Spleen (tissue), 11 donors: ENCODE results near the gene COBLL1. TPM values are rescaled to one million over a fixed set of nuclear protein-coding genes. Genes with fewer than 3 reads are reported as not detected.
A peak's percentile ranks its signal among the peaks of the same experiment; 100 is the strongest.
"Not testable (repeated sequence)": the region's sequence is repeated elsewhere in the genome, so short reads cannot be mapped to it uniquely, and the experiment has no call there.

ENCODE experiments used
- DNase-seq: peaks from one replicate; pipeline ENCODE4 v3.0.0-alpha.2; 2020
- H3K27ac ChIP-seq, 8 donors: fragments of 200-600 bp; sonication (generic) in 7 of 8; 1 replicate in 4 of 8; 2 replicates in 4 of 8; pipeline versions ENCODE4 v1.5.0 to v1.8.0; 2016 to 2021; ENCODE audit warnings: inconsistent platforms in 4 of 8, mild to moderate bottlenecking in 4 of 8, moderate library complexity in 1 of 8
- H3K27me3 ChIP-seq, 7 donors: fragments of 200-600 bp; sonication (generic) in 6 of 7; replicated peaks in 1 of 7; 1 replicate in 4 of 7; 2 replicates in 3 of 7; pipeline versions ENCODE4 v1.5.0 to v1.8.0; 2016 to 2021; ENCODE audit warnings: inconsistent platforms in 3 of 7, mild to moderate bottlenecking in 1 of 7
- H3K36me3 ChIP-seq, 6 donors: fragments of 200-600 bp; sonication (generic) in 5 of 6; 1 replicate in 4 of 6; 2 replicates in 2 of 6; pipeline versions ENCODE4 v1.5.0 to v1.8.0; 2016 to 2021; ENCODE audit warnings: inconsistent platforms in 2 of 6
- H3K4me1 ChIP-seq, 6 donors: fragments of 200-600 bp; sonication (generic) in 5 of 6; 1 replicate in 3 of 6; 2 replicates in 3 of 6; pipeline versions ENCODE4 v1.5.0 to v1.8.0; 2016 to 2021; ENCODE audit warnings: inconsistent platforms in 3 of 6
- H3K4me3 ChIP-seq, 8 donors: fragments of 200-600 bp; sonication (generic) in 7 of 8; 1 replicate in 4 of 8; 2 replicates in 4 of 8; pipeline versions ENCODE4 v1.5.0 to v1.8.0; 2016 to 2021; ENCODE audit warnings: inconsistent platforms in 4 of 8, mild to moderate bottlenecking in 4 of 8, moderate library complexity in 2 of 8
- H3K9me3 ChIP-seq, 8 donors: fragments of 200-600 bp; sonication (generic) in 7 of 8; 1 replicate in 4 of 8; 2 replicates in 4 of 8; pipeline versions ENCODE4 v1.5.0 to v1.8.0; 2016 to 2021; ENCODE audit warnings: inconsistent platforms in 4 of 8
- POLR2A ChIP-seq, 3 donors: fragments of 450-650 bp; IDR thresholded peaks; one replicate each; pipeline ENCODE4 v1.5.1; 2017; ENCODE audit warnings: antibody characterized with exemption in 3 of 3, mild to moderate bottlenecking in 1 of 3
- POLR2AphosphoS5 ChIP-seq, 3 donors: sonication (generic); formaldehyde crosslinking; IDR thresholded peaks; one replicate each; pipeline ENCODE4 v1.5.1; 2017; ENCODE audit warnings: antibody characterized with exemption in 3 of 3
- WGBS, 5 donors: extraction: QIAGEN DNeasy Blood & Tissue Kit in 3 of 5; methylation state at CpG; one replicate each; pipeline versions ENCODE4 v1.1.5 to v1.1.7; 2013 to 2018; 5-methylcytosine and 5-hydroxymethylcytosine counted together
- intact Hi-C: fragments of 100-400 bp; cut with DNase I; formaldehyde crosslinking; loops from one replicate; pipeline ENCODE4 v1.15.0; 2023; ENCODE audit warnings: low total_unique reads
- polyA plus RNA-seq, 3 donors: library from polyadenylated mRNA; stranded (reverse); fragments of 200-250 nt; gene quantifications; one replicate each; pipeline ENCODE4 v1.2.1, GENCODE V29; 2013
- total RNA-seq, 7 donors: library from RNA; depleted of rRNA in 3 of 7; stranded (reverse); fragments of >200 nt in 3 of 7; fragmentation: NEBNext Ultra II Directional in 4 of 7; extraction: Animal tissue kit (Norgen Biotek cat#: 25700) in 4 of 7; gene quantifications; one replicate each; pipeline versions ENCODE4 v1.1.0 to v1.2.1, GENCODE V29; 2016 to 2021
- TF ChIP-seq, protein P1 (sequence below), 11 experiments: fragments of 200-600 bp in 7 of 11; fragments of 450-650 bp in 4 of 11; sonication (generic) in 4 of 11; IDR thresholded peaks in 8 of 11; conservative IDR thresholded peaks in 3 of 11; 1 replicate in 7 of 11; 2 replicates in 4 of 11; pipeline versions ENCODE4 v1.4.0 to v1.8.0; 2016 to 2021; ENCODE audit warnings: antibody characterized with exemption in 11 of 11, inconsistent platforms in 4 of 11, mild to moderate bottlenecking in 1 of 11
- donor health status: healthy with polysubstance abuse.
- donor health status: DM: no; HTN: no; CAD: no; lungs with moderate emphysema.
- donor health status: DM: no; HTN: no; CAD: no.
- donor health status: Bipolar disorder and iron deficiency.
- donor health status: healthy.
- donor health status: DM: no; HTN: no; CAD: no.
- donor health status: DM: yes; HTN: yes; CAD: no.

COBLL1 gene
- total and polyA plus RNA-seq, 10 donors: 6.4 to 86.8 (median 49.9) TPM

DNA sequence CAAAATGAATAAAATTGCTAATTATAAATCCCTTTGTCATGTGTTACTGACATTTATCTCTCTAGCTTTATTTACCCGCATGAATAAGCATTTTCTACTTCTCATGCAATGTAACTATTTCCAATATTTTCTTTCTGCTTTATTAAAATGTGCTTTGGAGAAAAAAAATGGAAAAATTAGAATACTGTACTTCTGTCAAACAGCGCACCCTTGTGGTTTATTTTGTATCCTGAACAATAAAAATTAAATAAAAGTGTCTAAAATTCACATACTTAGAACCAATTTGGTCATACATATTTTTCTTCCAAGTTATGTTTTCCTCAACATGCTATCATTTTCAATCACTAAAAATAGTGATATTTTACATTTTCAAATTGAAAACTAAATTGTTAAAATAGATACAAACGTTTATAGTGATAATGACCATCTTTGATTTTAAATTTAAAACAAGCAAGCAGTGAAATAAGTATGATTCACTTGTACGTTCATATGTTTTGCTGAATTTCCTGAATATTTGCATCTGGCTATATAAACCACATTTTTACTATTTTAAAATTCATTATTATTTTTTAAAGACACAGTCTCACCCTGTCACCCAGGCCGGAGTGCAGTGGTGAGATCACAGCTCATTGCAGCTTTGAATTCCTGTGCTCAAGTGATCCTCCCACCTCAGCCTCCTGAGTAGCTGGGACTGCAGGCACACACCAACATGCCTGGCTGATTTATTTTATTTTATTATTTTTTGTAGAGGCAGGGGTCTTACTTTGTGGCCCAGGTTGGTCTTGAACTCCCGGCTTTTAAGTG lies 124.4 kb downstream of the COBLL1 start:
- H3K4me1 ChIP-seq: peaks cover 0 to 5% (median 0%) of the 10 kb centered on the region in 6 donors
- no peak overlapping the region for H3K4me3 ChIP-seq
- TF ChIP-seq POLR2A (IDR thresholded peaks at IDR 0.05) (no peak), POLR2AphosphoS5 (IDR thresholded peaks at IDR 0.05) (no peak)
- TF ChIP-seq, protein P1, sequence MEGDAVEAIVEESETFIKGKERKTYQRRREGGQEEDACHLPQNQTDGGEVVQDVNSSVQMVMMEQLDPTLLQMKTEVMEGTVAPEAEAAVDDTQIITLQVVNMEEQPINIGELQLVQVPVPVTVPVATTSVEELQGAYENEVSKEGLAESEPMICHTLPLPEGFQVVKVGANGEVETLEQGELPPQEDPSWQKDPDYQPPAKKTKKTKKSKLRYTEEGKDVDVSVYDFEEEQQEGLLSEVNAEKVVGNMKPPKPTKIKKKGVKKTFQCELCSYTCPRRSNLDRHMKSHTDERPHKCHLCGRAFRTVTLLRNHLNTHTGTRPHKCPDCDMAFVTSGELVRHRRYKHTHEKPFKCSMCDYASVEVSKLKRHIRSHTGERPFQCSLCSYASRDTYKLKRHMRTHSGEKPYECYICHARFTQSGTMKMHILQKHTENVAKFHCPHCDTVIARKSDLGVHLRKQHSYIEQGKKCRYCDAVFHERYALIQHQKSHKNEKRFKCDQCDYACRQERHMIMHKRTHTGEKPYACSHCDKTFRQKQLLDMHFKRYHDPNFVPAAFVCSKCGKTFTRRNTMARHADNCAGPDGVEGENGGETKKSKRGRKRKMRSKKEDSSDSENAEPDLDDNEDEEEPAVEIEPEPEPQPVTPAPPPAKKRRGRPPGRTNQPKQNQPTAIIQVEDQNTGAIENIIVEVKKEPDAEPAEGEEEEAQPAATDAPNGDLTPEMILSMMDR (IDR thresholded peaks at IDR 0.05 in 8 of 11, conservative IDR thresholded peaks at IDR 0.05 in 3 of 11): peak in 8 of 11 experiments; percentile 12 to 56 (median 34)
- no peak for DNase-seq
- 68 to 78% (median 69%) methylated on average over 6 of the region's 6 CpGs for WGBS, 5 donors
- no peak overlapping the region for H3K27ac ChIP-seq
- no peaks in the 10 kb centered on the region for H3K27me3 ChIP-seq
- intact Hi-C loops: no loop called here
- H3K36me3 ChIP-seq: peaks cover 0 to 39% (median 0%) of the 10 kb centered on the region in 6 donors
- no peaks in the 10 kb centered on the region for H3K9me3 ChIP-seq

DNA sequence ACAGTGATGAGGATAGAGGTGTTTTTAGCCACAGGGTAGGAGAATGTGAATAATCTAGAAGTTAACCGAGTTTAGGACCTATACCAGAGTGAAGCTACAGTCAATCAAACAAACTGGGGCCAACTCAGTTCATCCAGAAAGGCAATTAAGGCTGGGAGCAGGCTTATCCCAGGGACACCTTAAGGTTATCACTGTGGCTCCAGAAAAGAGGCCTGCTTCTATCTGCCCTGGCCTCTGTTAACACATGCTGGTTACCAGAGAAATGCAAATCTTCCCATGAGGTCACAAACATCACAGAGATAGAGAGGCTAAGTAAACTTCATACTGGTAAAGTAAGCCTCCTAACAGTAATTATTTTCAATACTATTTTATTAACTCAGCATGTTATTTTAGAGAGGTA lies 127.2 kb downstream of the COBLL1 start:
- intact Hi-C loops: no loop called here
- no peaks in the 10 kb centered on the region for H3K4me1 ChIP-seq
- H3K9me3 ChIP-seq: no peaks in the 10 kb centered on the region
- H3K4me3 ChIP-seq: no peak overlapping the region
- no peaks in the 10 kb centered on the region for H3K27me3 ChIP-seq
- 86 to 100% (median 91%) methylated on average over 1 of the region's 1 CpG for WGBS, 5 donors
- TF ChIP-seq POLR2A (IDR thresholded peaks at IDR 0.05) (no peak), POLR2AphosphoS5 (IDR thresholded peaks at IDR 0.05) (no peak)
- TF ChIP-seq, protein P1 (IDR thresholded peaks at IDR 0.05 in 8 of 11, conservative IDR thresholded peaks at IDR 0.05 in 3 of 11): no peak
- H3K36me3 ChIP-seq: peaks cover 0 to 21% (median 0%) of the 10 kb centered on the region in 6 donors
- DNase-seq: no peak
- H3K27ac ChIP-seq: no peak overlapping the region

DNA sequence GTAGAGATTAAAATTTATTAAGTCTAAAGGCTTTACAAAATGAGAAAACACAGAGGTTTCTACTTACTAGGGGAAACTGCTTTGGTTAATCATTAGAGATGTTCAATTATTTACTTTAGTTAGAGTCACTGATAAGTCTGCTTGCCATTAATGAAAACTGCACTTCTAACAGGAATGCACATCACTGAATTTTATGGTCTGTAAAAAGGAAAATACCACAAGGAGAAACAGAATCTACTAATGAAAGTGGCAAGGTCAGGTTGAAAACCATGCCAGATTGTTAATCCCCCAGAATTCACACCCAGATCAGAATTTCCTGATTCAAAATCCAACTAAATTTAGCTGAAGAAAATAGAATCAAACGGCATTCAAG lies 129.9 kb downstream of the COBLL1 start:
- intact Hi-C loops: no loop called here
- no peak overlapping the region for H3K4me3 ChIP-seq
- H3K27ac ChIP-seq: no peak overlapping the region
- WGBS, 5 donors: 52 to 81% (median 76%) methylated on average over 1 of the region's 1 CpG
- no peaks in the 10 kb centered on the region for H3K27me3 ChIP-seq
- no peaks in the 10 kb centered on the region for H3K4me1 ChIP-seq
- DNase-seq: no peak
- TF ChIP-seq POLR2AphosphoS5 (IDR thresholded peaks at IDR 0.05) (no peak), POLR2A (IDR thresholded peaks at IDR 0.05) (no peak)
- TF ChIP-seq, protein P1 (IDR thresholded peaks at IDR 0.05 in 8 of 11, conservative IDR thresholded peaks at IDR 0.05 in 3 of 11): no peak
- H3K9me3 ChIP-seq: no peaks in the 10 kb centered on the region
- no peaks in the 10 kb centered on the region for H3K36me3 ChIP-seq

DNA sequence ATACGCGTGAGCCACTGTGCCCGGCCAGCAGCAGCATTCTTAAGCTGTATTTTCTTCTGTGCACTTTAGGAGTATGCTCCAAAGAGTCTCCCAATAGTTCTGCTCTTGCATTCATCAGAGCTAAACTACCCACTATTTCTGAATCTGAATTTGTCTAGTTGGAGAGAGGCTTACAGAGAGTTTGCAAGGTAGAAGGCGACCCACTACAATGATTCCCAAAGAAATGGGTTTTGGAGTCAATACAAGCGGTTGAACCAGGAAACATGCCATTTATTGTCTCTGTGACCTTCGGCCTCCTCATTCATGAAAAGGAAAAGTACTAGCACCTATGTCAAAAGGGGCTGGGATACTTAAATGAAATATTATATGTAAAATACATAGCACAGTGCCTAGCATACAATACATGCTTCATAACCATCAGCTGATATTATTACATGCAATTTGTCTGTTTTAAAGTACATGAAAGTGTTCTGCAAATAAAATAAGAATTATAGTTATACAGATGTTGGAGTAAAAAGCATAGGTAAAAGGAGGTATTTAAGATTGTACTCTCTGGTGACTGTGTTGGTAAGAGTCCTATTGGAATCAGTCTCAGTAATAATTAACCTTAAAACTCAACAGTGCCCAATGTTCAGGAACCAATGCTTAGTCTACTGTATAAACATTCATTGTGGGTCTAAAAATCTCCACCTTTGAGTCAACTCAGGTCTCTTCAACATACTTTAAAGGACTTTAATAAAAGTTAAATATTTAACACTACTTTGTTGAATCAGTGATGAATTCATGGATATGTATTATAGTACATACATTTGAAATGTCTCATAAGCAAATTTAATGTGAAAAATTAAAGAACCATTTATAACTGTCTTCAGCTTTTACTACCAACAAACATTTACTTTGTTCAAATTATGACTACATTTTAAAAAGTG lies 130.5 kb downstream of the COBLL1 start:
- Histone ChIP-seq H3K36me3 (no peaks in the 10 kb centered on the region), H3K4me3 (no peak overlapping the region), H3K9me3 (no peaks in the 10 kb centered on the region), H3K4me1 (no peaks in the 10 kb centered on the region), H3K27me3 (no peaks in the 10 kb centered on the region), H3K27ac (no peak overlapping the region)
- intact Hi-C loops: no loop called here
- WGBS, 5 donors: 89 to 93% (median 89%) methylated on average over 6 of the region's 6 CpGs
- DNase-seq: no peak
- TF ChIP-seq POLR2AphosphoS5 (IDR thresholded peaks at IDR 0.05) (no peak), POLR2A (IDR thresholded peaks at IDR 0.05) (no peak)
- TF ChIP-seq, protein P1 (IDR thresholded peaks at IDR 0.05 in 8 of 11, conservative IDR thresholded peaks at IDR 0.05 in 3 of 11): no peak

DNA sequence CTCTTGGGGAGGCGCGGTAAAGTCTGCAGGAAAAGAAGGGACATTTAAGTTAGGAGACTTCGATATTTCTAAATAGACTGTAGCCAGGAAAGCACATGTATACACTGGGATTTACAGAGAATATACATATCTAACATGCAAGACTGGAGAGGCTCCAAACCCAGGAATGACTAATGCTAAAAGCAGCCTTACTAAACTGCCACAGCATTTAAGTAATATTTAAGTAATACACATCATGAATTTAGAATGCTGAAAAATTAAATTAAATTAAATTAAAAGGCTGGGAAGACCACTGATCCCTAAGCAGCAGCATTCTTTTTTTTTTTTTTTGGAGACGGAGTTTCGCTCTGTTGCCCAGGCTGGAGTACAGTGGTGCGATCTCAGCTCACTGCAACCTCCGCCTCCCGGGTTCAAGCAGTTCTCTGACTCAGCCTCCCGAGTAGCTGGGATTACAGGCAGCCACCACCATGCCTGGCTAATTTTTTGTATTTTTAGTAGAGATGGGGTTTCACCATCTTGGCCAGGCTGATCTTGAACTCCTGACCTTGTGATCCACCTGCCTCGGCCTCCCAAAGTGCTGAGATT lies 131.3 kb downstream of the COBLL1 start:
- H3K4me3 ChIP-seq, H3K36me3 ChIP-seq, H3K27ac ChIP-seq, H3K4me1 ChIP-seq, DNase-seq, H3K27me3 ChIP-seq, intact Hi-C loops, H3K9me3 ChIP-seq: not testable (repeated sequence)
- WGBS, 5 donors: 92 to 98% (median 96%) methylated on average over 10 of the region's 10 CpGs
